ENCODE results near the gene OPN5.
A peak's percentile ranks its signal among the peaks of the same experiment; 100 is the strongest.

The OPN5 gene

GRCh38 chr6:47785182-47785581 lies 3.4 kb downstream of the OPN5 start:
- no peaks in the 10 kb centered on the region for H3K27me3 ChIP-seq
- no peak overlapping the region for H3K9ac ChIP-seq
- TF ChIP-seq Cebpa-rat (IDR thresholded peaks at IDR 0.05), result no peak
- H4K20me1 ChIP-seq, result no peaks in the 10 kb centered on the region
- H3K36me3 ChIP-seq, result no peaks in the 10 kb centered on the region
- H3K4me2 ChIP-seq, result 0 out of 22 replicates have a peak overlapping the region, but pooled peaks of 2 of the 11 experiments have one; percentile 4 to 5
- H3K4me3 ChIP-seq, result no peak overlapping the region
- 0 out of 20 replicates have a peak, but pooled peaks cover 0 to 4% (median 0%) of the 10 kb centered on the region in 10 experiments for H3K4me1 ChIP-seq
- no peaks in the 10 kb centered on the region for H3K9me3 ChIP-seq (replicated peaks in 1 of 11)
- no peak overlapping the region for H3K27ac ChIP-seq

- Histone ChIP-seq H3K36me3 (no peaks in the 10 kb centered on the region), H3K4me2 (peak overlapping the region in 1 of 11 experiments; percentile 52; a peak in 2 of 22 replicates), H3K9me3 (replicated peaks in 1 of 11) (no peaks in the 10 kb centered on the region), H3K9ac (no peak overlapping the region), H4K20me1 (no peaks in the 10 kb centered on the region), H3K4me3 (no peak overlapping the region), H3K27me3 (no peaks in the 10 kb centered on the region), H3K27ac (no peak overlapping the region), H3K4me1 (0 out of 20 replicates have a peak, but pooled peaks cover 0 to 4% (median 0%) of the 10 kb centered on the region in 10 experiments)
- TF ChIP-seq Cebpa-rat (IDR thresholded peaks at IDR 0.05), result no peak
These were observed 6.0 kb downstream of the OPN5 start for GRCh38 chr6:47787620-47788497.

GRCh38 chr6:47788498-47788884 lies 6.7 kb downstream of the OPN5 start:
- Histone ChIP-seq H3K4me3 (no peak overlapping the region), H3K4me2 (peak overlapping the region in 1 of 11 experiments; percentile 52; a peak in 1 of 22 replicates), H3K27me3 (no peaks in the 10 kb centered on the region), H4K20me1 (no peaks in the 10 kb centered on the region), H3K4me1 (0 out of 20 replicates have a peak, but pooled peaks cover 0 to 4% (median 0%) of the 10 kb centered on the region in 10 experiments), H3K27ac (no peak overlapping the region), H3K9me3 (replicated peaks in 1 of 11) (no peaks in the 10 kb centered on the region), H3K9ac (no peak overlapping the region), H3K36me3 (no peaks in the 10 kb centered on the region)
- TF ChIP-seq Cebpa-rat (IDR thresholded peaks at IDR 0.05), result no peak

- H3K4me2 ChIP-seq, result no peak overlapping the region
- no peaks in the 10 kb centered on the region for H3K27me3 ChIP-seq
- no peaks in the 10 kb centered on the region for H4K20me1 ChIP-seq
- H3K9me3 ChIP-seq (replicated peaks in 1 of 11), result no peaks in the 10 kb centered on the region
- no peak overlapping the region for H3K4me3 ChIP-seq
- no peak overlapping the region for H3K27ac ChIP-seq
- H3K36me3 ChIP-seq, result no peaks in the 10 kb centered on the region
- TF ChIP-seq Cebpa-rat (IDR thresholded peaks at IDR 0.05), result no peak
- H3K9ac ChIP-seq, result no peak overlapping the region
- H3K4me1 ChIP-seq, result 0 out of 20 replicates have a peak, but pooled peaks cover 0 to 4% (median 0%) of the 10 kb centered on the region in 10 experiments
These were observed 7.7 kb downstream of the OPN5 start for GRCh38 chr6:47789553-47789952.

- Histone ChIP-seq H3K4me1 (no peaks in the 10 kb centered on the region), H3K4me2 (no peak overlapping the region), H3K9ac (no peak overlapping the region), H4K20me1 (no peaks in the 10 kb centered on the region), H3K9me3 (replicated peaks in 1 of 11) (no peaks in the 10 kb centered on the region), H3K36me3 (no peaks in the 10 kb centered on the region), H3K4me3 (no peak overlapping the region), H3K27me3 (no peaks in the 10 kb centered on the region), H3K27ac (no peak overlapping the region)
- no peak for TF ChIP-seq Cebpa-rat (IDR thresholded peaks at IDR 0.05)
These were observed 10.4 kb downstream of the OPN5 start for GRCh38 chr6:47792216-47792733.

- Histone ChIP-seq H3K9ac (no peak overlapping the region), H3K27ac (no peak overlapping the region), H3K9me3 (replicated peaks in 1 of 11) (no peaks in the 10 kb centered on the region), H3K27me3 (no peaks in the 10 kb centered on the region), H4K20me1 (no peaks in the 10 kb centered on the region), H3K36me3 (no peaks in the 10 kb centered on the region), H3K4me2 (no peak overlapping the region), H3K4me3 (no peak overlapping the region), H3K4me1 (no peaks in the 10 kb centered on the region)
- TF ChIP-seq Cebpa-rat (IDR thresholded peaks at IDR 0.05), result no peak
These were observed 12.8 kb downstream of the OPN5 start for GRCh38 chr6:47794577-47795135.

GRCh38 chr6:47801984-47802383 lies 20.2 kb downstream of the OPN5 start:
- TF ChIP-seq Cebpa-rat (IDR thresholded peaks at IDR 0.05), result no peak
- Histone ChIP-seq H3K9me3 (replicated peaks in 1 of 11) (no peaks in the 10 kb centered on the region), H3K4me3 (no peak overlapping the region), H3K27me3 (no peaks in the 10 kb centered on the region), H4K20me1 (no peaks in the 10 kb centered on the region), H3K36me3 (no peaks in the 10 kb centered on the region), H3K9ac (no peak overlapping the region), H3K27ac (no peak overlapping the region), H3K4me1 (no peaks in the 10 kb centered on the region), H3K4me2 (no peak overlapping the region)

- no peaks in the 10 kb centered on the region for H3K36me3 ChIP-seq
- H3K4me1 ChIP-seq, result no peaks in the 10 kb centered on the region
- H4K20me1 ChIP-seq, result no peaks in the 10 kb centered on the region
- H3K4me2 ChIP-seq, result no peak overlapping the region
- H3K9ac ChIP-seq, result no peak overlapping the region
- H3K27me3 ChIP-seq, result no peaks in the 10 kb centered on the region
- H3K27ac ChIP-seq, result no peak overlapping the region
- H3K9me3 ChIP-seq (replicated peaks in 1 of 11), result no peaks in the 10 kb centered on the region
- TF ChIP-seq Cebpa-rat (IDR thresholded peaks at IDR 0.05), result no peak
- H3K4me3 ChIP-seq, result no peak overlapping the region
These were observed 23.0 kb downstream of the OPN5 start for GRCh38 chr6:47804821-47805220.

- Histone ChIP-seq H4K20me1 (no peaks in the 10 kb centered on the region), H3K9me3 (replicated peaks in 1 of 11) (no peaks in the 10 kb centered on the region), H3K36me3 (no peaks in the 10 kb centered on the region), H3K4me2 (no peak overlapping the region), H3K27ac (no peak overlapping the region), H3K9ac (no peak overlapping the region), H3K4me1 (no peaks in the 10 kb centered on the region), H3K4me3 (no peak overlapping the region), H3K27me3 (no peaks in the 10 kb centered on the region)
- no peak for TF ChIP-seq Cebpa-rat (IDR thresholded peaks at IDR 0.05)
These were observed 28.0 kb downstream of the OPN5 start for GRCh38 chr6:47809873-47810272.
